ENCODE results near the gene APOBEC3C.
"Not testable (repeated sequence)": the region's sequence is repeated elsewhere in the genome, so short reads cannot be mapped to it uniquely, and the experiment has no call there.

APOBEC3C gene

DNA sequence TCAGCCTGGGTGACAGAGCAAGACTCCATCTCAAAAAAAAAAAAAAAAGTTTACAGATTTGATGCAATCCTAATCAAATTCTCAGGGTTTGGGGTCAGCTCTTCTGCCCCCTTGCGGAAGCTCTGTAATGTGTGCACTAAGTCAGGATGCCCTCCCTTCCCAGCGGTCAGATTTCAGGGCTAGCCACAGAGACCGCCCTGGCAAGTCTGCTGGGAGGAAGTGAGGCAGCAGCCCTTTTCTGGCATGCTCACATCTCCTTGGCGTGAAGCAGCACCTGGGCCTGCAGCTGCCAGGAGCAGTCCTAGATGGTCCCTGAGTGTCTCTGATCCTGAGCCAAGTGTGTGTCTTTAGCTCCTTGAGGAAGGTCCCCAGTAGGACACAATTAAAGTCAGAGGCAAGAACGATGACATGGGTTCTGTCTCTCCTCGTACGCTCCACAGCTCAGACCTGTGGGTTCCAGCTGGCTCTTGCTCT is 10.9 kb upstream of the APOBEC3C start:
- H3K4me3 ChIP-seq (ENCODE audit: low read length): no peak overlapping the region
- peak; percentile 85 for DNase-seq (ENCODE audit: low read depth)
- TF ChIP-seq, protein P1, sequence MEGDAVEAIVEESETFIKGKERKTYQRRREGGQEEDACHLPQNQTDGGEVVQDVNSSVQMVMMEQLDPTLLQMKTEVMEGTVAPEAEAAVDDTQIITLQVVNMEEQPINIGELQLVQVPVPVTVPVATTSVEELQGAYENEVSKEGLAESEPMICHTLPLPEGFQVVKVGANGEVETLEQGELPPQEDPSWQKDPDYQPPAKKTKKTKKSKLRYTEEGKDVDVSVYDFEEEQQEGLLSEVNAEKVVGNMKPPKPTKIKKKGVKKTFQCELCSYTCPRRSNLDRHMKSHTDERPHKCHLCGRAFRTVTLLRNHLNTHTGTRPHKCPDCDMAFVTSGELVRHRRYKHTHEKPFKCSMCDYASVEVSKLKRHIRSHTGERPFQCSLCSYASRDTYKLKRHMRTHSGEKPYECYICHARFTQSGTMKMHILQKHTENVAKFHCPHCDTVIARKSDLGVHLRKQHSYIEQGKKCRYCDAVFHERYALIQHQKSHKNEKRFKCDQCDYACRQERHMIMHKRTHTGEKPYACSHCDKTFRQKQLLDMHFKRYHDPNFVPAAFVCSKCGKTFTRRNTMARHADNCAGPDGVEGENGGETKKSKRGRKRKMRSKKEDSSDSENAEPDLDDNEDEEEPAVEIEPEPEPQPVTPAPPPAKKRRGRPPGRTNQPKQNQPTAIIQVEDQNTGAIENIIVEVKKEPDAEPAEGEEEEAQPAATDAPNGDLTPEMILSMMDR (conservative IDR thresholded peaks at IDR 0.05; ENCODE audit: low read length): peak; percentile 87

DNA sequence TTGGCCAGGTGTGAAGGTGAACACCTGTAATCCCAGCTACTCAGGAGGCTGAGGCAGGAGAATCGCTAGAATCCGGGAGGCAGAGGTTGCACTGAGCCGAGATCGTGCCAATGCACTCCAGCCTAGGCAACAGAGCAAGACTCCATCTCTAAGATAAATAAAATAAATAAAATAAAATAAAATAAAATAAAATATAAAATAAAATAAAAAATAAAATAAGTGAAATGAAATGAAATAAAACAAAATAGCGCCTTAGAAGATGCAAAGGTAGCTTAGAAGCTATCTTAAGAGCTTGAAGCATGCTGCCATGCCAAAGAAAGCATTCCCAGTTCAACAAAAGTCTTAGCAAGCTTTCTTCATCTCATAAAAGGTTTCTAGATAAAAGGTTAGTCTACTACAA is 6.9 kb upstream of the APOBEC3C start:
- TF ChIP-seq, protein P1 (conservative IDR thresholded peaks at IDR 0.05; ENCODE audit: low read length): no peak
- no peak for DNase-seq (ENCODE audit: low read depth)

DNA sequence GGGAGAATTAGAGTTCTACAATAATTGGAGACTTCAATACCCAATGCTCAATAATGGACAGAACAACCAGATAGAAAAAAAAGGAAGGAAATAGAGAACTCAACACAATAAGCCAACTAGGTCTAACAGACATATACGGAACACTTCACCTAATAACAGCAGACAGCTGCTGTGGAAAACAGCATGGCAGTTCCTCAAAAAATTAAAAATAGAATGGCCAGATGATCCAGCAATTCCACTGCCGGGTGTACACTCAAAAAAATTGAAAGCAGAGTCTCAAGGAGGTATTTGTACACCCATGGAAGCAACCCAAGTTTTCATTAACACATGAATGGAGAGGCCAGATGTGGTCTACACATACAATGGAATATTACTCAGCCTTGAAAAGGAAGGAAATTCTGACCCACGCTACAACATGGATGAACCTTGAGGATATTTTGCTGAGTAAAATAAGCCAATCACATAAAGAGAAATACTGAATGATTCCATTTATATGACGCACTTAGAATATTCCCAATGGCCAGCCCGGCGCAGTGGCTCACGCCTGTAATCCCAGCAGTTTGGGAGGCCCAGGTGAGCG is 5.7 kb upstream of the APOBEC3C start:
- not testable (repeated sequence) for DNase-seq (ENCODE audit: low read depth); H3K4me3 ChIP-seq (ENCODE audit: low read length)

More for the DNA sequence above, 6.9 kb upstream of the APOBEC3C start:
- H3K4me3 ChIP-seq (ENCODE audit: low read length): no peak overlapping the region

DNA sequence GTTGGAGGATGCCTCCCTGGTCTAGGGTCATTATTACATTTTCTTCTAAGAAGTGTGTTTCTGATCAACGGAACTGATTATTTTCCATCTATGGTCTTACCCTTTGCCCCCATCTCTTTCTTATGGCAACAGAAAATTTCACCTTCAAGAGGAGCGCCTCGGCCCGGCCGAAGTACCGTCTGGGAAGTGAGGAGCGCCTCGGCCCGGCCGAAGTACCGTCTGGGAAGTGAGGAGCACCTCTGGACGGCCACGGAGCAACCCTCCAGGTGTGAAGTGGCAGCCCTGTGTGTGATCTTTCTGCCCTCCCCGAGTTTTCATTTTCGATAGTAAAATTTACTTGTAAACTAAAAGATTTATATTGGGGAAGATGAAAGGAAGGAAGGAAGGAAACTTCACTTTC is 3.1 kb upstream of the APOBEC3C start:
- no peak for DNase-seq (ENCODE audit: low read depth)
- H3K4me3 ChIP-seq (ENCODE audit: low read length): no peak overlapping the region
- TF ChIP-seq, protein P1 (conservative IDR thresholded peaks at IDR 0.05; ENCODE audit: low read length): no peak

DNA sequence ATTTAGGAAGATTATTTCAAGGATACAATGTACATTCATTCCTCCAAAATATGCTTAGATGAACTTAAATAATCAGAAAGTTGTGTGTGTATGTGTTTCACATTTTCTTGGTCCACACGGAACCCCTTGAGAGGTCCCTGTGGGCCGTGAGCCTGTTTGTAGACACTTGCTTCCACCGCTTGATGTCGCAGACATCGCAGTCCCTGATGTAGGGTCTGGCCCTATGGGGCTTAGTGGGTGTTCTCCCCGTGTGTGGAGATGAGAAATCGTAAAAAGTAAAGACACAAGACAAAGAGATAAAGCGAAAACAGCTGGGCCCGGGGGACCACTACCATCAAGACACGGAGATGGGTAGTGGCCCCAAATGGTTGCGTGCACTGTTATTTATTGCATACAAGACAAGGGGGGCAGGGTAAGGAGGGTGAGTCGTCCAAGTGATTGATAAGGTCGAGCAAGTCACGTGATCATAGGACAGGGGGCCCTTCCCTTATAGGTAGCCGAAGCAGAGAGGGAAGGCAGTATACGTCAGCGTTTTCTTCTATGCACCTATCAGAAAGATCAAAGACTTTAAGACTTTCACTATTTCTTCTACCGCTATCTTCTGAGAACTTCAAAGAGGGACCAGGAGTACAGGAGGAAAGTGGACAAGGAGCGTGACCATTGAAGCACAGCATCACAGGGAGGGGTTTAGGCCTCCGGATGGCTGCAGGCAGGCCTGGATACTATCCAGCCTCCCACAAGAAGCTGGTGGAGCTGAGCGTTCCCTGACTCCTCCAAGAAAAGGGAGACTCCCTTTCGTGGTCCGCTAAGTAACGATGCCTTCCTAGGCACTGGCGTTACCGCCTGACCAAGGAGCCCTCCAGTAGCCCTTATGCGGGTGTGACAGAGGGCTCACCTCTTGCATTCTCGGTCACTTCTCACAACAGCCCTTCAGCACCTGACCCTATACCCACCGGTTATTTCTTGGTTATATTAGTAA is 1.2 kb upstream of the APOBEC3C start:
- DNase-seq (ENCODE audit: low read depth): no peak
- TF ChIP-seq, protein P1 (conservative IDR thresholded peaks at IDR 0.05; ENCODE audit: low read length): no peak
- H3K4me3 ChIP-seq (ENCODE audit: low read length): no peak overlapping the region

DNA sequence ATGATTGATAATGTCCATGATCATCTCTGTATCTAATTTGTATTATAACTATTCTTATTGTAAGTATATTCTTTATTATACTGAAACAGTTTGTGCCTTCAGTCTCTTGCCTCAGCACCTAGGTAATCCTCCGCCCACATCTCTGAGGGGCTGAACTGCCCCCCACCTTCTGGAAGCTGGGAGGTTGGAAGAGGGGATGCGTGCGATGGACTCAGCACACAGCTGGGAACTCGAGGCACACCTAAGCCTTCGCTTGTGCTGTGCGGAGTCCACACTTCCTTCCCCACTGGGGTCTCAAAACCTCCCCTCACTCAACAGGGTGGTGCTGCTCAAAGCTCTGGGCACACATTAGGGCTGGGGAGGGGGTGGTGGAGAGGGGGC is 506 bp upstream of the APOBEC3C start:
- not testable (repeated sequence) for DNase-seq (ENCODE audit: low read depth); H3K4me3 ChIP-seq (ENCODE audit: low read length)

DNA sequence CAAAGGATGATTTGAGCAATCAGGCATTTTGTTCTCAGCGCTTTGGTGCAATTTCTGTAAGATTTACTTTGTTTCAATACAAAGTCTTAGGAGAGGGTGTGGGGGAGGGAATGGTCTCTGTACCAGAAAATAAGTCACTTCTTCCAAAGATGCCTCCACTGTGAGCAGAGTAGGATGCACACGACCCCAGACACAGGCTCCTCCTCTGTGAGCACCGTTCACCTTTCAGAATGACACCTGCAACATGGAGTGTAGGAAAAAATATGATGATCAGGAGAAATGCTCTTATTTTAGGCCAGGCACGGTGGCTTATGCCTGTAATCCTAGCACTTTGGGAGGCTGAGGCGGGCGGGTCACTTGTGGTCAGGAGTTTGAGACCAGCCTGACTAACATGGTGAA is 665 bp downstream of the APOBEC3C start:
- H3K4me3 ChIP-seq (ENCODE audit: low read length): peak overlapping the region; percentile 64
- not testable (repeated sequence) for DNase-seq (ENCODE audit: low read depth)

DNA sequence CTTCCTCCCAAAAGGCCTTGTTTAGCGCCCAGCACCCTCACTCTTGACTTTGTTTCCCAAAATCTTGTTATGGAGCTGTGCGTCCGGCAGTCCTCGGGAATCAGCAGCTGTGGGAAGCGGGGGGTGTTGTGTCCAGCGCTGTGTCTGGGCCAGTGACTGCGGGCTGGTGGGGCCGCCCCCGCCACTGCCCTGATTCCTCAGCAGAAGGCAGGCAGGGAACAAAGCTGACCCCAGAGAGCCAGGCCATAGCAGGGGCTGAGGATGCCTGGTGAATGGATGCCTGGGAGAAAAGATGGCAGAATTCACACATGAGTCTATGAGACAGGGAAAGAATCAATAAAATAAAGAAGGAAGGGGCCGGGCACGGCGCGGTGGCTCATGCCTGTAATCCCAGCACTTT is 2.5 kb downstream of the APOBEC3C start:
- no peak overlapping the region for H3K4me3 ChIP-seq (ENCODE audit: low read length)
- no peak for DNase-seq (ENCODE audit: low read depth)
- TF ChIP-seq, protein P1 (conservative IDR thresholded peaks at IDR 0.05; ENCODE audit: low read length): no peak
